ENCODE data around the gene APC.

DNA sequence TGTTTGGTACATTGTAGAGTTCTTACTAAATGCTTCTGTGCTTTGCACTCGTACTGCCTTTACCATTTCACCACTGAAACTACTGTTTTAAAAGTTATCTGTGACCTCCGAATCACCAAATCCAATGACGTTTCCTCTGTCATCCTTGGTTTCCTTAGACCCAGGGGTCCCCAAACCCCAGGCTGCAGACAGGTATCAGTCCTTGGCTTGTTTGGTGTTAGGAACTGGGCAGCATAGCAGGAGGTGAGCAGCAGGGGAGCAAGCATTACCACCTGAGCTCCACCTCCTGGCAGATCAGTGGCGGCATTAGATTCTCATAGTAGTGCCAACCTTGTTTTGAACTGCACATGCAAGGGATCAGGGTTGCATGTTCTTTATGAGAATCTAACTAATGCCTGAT lies 26.8 kb upstream of the APC start:
- TF ChIP-seq, protein P1, sequence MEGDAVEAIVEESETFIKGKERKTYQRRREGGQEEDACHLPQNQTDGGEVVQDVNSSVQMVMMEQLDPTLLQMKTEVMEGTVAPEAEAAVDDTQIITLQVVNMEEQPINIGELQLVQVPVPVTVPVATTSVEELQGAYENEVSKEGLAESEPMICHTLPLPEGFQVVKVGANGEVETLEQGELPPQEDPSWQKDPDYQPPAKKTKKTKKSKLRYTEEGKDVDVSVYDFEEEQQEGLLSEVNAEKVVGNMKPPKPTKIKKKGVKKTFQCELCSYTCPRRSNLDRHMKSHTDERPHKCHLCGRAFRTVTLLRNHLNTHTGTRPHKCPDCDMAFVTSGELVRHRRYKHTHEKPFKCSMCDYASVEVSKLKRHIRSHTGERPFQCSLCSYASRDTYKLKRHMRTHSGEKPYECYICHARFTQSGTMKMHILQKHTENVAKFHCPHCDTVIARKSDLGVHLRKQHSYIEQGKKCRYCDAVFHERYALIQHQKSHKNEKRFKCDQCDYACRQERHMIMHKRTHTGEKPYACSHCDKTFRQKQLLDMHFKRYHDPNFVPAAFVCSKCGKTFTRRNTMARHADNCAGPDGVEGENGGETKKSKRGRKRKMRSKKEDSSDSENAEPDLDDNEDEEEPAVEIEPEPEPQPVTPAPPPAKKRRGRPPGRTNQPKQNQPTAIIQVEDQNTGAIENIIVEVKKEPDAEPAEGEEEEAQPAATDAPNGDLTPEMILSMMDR (IDR thresholded peaks at IDR 0.05) = no peak
- TF ChIP-seq POLR2A (IDR thresholded peaks at IDR 0.05; ENCODE audit: low read depth) (no peak), POLR2AphosphoS5 (IDR thresholded peaks at IDR 0.05) (no peak), EP300 (IDR thresholded peaks at IDR 0.05) (no peak)

Measured in esophagus muscularis mucosa (tissue), 4 donors.